GM18511 (cell line): Measurements from ENCODE around the gene SSH2.

ENCODE experiments used
- ATAC-seq: cut with Tn5 transposase; IDR thresholded peaks from one replicate; pipeline ENCODE4 v1.9.1; 2021; ENCODE audit warnings: mild to moderate bottlenecking, moderate library complexity; ENCODE audit not compliant: unreplicated experiment

SSH2 gene

DNA sequence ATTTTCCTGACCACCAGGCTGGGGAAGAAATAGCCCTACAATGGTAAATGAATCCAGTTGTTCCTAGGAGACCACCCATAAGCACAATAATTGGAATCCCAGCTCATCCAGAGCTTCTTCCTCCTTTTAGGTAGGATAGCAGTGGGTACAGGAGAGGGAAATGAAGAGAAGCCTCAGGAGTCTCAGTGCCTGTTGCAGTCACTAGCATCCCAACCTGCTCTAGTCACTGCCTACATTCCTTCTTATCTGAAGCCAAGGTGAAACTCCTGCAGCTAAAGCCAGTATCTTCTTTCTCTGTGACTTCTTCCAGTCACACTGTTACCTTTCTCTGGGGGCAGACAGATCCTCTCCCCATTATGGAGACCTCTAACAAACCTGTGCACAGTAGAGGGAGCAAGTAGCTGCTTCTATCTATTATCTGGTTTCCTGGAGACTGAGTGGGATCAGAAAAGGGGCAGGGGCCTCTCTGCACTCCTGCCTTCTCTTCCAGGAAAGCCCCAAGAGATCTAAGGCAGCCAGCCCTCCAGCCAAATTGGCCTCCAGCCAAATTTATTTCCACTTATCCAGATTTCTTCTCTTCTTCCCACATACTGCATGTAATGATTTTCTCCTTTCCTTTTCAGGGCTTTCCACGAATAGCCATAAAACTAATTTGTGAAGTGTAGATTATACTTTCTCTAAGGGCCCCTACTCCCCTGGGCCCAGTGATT lies 85.5 kb downstream of the SSH2 start:
- no peak for ATAC-seq

GRCh38 chr17:29840884-29841283 lies 89.1 kb downstream of the SSH2 start:
- ATAC-seq, result no peak

DNA sequence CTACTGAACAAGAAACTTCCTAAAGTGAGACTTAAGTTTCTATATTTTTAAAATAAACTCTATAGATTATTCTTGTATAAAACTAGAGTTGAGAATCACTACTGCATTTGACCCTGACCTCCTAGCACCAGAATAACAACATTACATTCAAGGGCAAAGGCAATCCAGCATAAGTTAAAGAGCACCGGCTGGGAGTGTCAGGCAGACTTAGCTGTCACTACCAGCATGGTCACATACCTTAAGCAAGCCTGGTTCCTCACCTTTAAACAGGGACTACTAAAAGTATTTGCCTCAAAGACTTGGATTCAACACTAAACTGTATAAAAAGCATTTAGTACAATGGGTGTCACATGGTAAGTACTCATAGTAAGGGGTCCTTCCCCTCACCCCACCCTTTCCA lies 90.4 kb downstream of the SSH2 start:
- no peak for ATAC-seq

DNA sequence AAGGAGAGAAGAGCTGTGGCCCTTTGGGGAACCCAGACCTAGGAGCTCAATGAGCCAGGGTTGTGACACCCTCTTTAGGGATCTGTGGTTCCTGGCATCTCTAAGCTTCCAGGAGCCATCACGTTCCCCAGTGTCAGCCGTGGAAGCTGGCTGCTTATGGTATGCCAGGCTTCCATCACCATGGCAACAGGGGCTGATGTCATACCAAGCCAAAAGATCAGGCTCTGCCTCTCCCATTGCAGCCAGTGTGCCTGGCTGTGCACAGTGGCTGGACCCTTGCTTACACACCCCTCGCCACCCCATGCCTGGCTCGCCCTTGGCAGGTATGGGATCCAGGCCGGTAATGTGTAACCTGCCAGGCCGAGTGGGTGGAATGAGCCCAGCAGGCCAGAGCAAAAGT lies 91.1 kb downstream of the SSH2 start:
- no peak for ATAC-seq

DNA sequence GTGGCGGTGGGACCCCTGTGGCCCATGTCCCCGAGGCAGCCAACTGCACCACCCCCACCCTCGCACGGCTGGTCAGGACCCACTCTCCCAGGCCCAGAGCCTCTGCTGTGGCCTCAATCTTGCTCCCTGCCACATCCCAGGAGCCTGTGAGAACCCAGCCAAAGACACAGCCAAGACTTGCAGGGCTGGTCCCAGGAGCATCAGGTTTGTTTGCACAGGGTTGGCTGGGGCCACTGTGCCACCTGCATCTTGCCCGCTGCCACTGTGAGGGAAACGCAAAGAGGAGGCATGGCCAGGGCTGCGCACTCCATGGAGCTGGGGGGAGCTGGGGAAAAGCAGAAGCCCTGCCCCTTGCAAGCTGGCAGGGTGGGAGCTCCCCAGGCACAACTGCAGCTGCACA lies 92.5 kb downstream of the SSH2 start:
- no peak for ATAC-seq

GRCh38 chr17:29836643-29837042 lies 93.4 kb downstream of the SSH2 start:
- no peak for ATAC-seq

- ATAC-seq, result no peak
Measured at GRCh38 chr17:29835435-29836351, 94.3 kb downstream of the SSH2 start.

GRCh38 chr17:29833801-29834200 lies 96.2 kb downstream of the SSH2 start:
- ATAC-seq, result no peak

GRCh38 chr17:29828676-29829284 lies 101.2 kb downstream of the SSH2 start:
- ATAC-seq, result no peak

DNA sequence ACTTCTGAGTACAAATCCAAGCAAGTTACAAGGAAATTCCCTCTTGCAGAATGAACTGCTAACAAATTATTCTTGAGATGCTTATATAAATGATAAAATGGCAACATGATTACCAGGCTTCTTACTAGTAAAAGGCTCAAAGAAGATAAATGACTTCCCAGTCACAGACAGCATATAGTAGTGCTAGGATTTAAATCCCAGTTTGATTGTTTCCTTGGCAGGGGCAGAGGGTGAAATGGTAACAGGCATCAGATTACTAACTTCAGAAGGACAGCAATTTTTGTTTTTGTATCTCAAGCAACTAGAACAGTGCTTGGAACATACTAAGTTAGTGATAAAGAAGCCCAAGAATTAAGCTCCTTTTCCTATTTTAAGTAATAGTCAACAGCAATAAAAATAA lies 102.8 kb downstream of the SSH2 start:
- no peak for ATAC-seq

DNA sequence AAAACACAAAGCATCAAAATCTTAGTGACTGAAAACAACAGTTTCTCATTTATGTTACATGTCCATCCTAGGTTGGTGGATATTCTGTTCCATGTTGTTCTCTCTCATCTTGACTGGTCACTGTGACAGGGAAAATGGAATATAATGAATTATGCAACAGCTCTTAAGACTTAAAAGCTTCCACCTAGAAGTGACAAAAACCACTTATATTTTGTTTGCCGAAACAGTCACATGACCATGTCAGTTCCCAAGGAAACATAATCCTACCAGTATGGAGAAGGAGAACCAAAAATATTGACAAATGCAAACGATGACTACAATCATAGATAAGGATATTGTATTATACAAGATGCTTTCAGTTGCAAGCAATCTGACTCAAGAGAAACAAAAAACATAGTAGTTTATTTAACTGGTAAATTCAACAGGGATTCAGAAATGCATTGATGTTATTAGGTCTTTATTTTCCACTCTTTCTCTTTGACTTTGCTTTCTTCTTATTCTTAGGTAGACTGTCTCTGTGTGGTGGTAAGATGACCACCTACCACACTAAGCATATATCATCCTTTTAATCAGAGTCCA lies 103.8 kb downstream of the SSH2 start:
- ATAC-seq, result no peak

DNA sequence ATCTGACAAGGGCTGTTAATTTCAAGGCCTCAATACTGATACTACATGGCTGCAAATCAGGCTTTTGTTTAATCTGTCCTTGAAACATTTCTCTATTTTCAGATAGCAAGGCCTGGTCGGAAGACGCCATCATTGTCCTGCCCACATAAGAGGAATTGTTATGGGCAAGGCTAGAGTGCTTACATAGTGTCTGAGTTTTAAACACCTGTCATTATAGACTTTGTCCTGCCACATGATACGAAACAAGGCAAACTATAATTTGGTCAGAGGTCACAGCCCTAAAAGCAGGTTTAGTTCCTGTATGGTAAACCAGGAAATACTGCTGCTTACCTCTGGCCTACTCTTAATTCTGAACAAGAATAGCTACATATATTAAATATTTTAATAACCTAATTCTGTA lies 104.4 kb downstream of the SSH2 start:
- ATAC-seq, result no peak

- no peak for ATAC-seq
Measured at GRCh38 chr17:29821897-29822296, 108.1 kb downstream of the SSH2 start.

- ATAC-seq, result no peak
Measured at GRCh38 chr17:29820425-29820824, 109.6 kb downstream of the SSH2 start.

DNA sequence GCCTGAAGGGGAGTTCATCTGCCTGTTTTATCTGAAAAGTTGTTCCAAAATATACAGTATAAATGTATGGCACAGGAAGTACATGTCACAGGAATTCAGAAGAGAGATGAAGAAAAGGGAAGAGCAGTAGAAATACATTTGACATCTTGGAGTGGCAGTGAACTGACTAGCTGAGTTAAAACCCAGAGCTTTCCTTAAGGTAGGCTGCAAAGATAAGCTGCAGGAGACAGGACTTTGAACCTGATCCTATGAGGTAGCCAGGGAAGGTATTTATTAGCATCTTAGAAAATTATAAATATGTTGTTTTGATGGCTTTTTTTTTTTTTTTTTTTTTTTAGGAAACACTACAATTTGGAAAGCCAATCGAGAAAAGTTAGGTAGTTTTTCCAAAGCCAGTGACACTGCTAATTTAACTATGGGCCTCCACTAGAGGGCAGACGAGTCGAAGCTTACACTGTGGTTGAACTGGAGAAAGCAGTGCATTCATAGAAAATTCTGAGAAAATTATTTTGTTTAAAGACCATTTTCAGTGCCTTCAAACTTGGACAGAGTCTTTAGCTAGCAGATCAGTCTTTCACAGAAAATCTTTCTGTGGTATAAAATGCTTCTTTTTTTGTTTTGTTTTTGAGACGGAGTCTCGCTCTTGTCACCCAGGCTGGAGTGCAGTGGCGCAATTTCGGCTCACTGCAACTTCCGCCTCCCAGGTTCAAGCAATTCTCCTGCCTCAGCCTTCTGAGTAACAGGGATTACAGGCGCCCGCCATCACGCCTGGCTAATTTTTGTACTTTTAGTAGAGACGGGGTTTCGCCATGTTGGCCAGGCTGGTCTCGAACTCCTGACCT lies 122.3 kb downstream of the SSH2 start:
- no peak for ATAC-seq

GRCh38 chr17:29802246-29802645 lies 127.8 kb downstream of the SSH2 start:
- ATAC-seq, result no peak

- no peak for ATAC-seq
Measured at GRCh38 chr17:29800457-29800856, 129.6 kb downstream of the SSH2 start.

- no peak for ATAC-seq
Measured at GRCh38 chr17:29796652-29797051, 133.4 kb downstream of the SSH2 start.

GRCh38 chr17:29793501-29793900 lies 136.5 kb downstream of the SSH2 start:
- no peak for ATAC-seq

GRCh38 chr17:29791336-29792080 lies 138.5 kb downstream of the SSH2 start:
- ATAC-seq, result no peak
